Cerebellar cortex (tissue), 1 donor: Measurements from ENCODE around the gene KRTAP9-2.
"Not testable (repeated sequence)": the region's sequence is repeated elsewhere in the genome, so short reads cannot be mapped to it uniquely, and the experiment has no call there.

Experiments used
- DNase-seq: peaks from one replicate; pipeline ENCODE4 v3.0.0-alpha.2; 2015; ENCODE audit warnings: low spot score

The KRTAP9-2 gene

GRCh38 chr17:41226598-41227095 is at the start of gene KRTAP9-2:
KRTAP9-2 (plus strand) TSS chr17:41226648; CDS start chr17:41226655, 7 bp downstream.
- DNase-seq, result not testable (repeated sequence)

- DNase-seq, result no peak
These were observed 49.6 kb upstream of the KRTAP9-2 start for GRCh38 chr17:41176744-41177387.

GRCh38 chr17:41177727-41178271 is 48.6 kb upstream of the KRTAP9-2 start, which contains the start of gene KRTAP4-2:
KRTAP4-2 (minus strand) TSS chr17:41178221; CDS start chr17:41178164, 57 bp downstream.
- DNase-seq, result no peak

GRCh38 chr17:41178341-41178740 is 48.1 kb upstream of the KRTAP9-2 start:
- no peak for DNase-seq

- DNase-seq, result no peak
These were observed 47.4 kb upstream of the KRTAP9-2 start for GRCh38 chr17:41178843-41179616.

- DNase-seq, result no peak
These were observed 41.9 kb upstream of the KRTAP9-2 start, which contains the start of gene KRTAP4-1 for GRCh38 chr17:41184480-41184961. KRTAP4-1 (minus strand) TSS chr17:41184911; CDS start chr17:41184854, 57 bp downstream.

- no peak for DNase-seq
These were observed 41.4 kb upstream of the KRTAP9-2 start for GRCh38 chr17:41185001-41185400.

- DNase-seq, result no peak
These were observed 39.6 kb upstream of the KRTAP9-2 start for GRCh38 chr17:41186872-41187271.

GRCh38 chr17:41189837-41190318 is 36.6 kb upstream of the KRTAP9-2 start, which contains the start of gene KRTAP9-1:
KRTAP9-1 (plus strand) TSS chr17:41189887; CDS start chr17:41189887, 0 bp downstream.
- DNase-seq, result not testable (repeated sequence)

- no peak for DNase-seq
These were observed 36.1 kb upstream of the KRTAP9-2 start for GRCh38 chr17:41190328-41190727.

GRCh38 chr17:41196068-41196467 is 30.4 kb upstream of the KRTAP9-2 start:
- no peak for DNase-seq

GRCh38 chr17:41199421-41200078 is 26.9 kb upstream of the KRTAP9-2 start:
- no peak for DNase-seq

GRCh38 chr17:41211845-41212466 is 14.5 kb upstream of the KRTAP9-2 start:
- DNase-seq, result no peak

- no peak for DNase-seq
These were observed 13.8 kb upstream of the KRTAP9-2 start for GRCh38 chr17:41212524-41213169.

- no peak for DNase-seq
These were observed 10.8 kb upstream of the KRTAP9-2 start for GRCh38 chr17:41215681-41216080.

- no peak for DNase-seq
These were observed 2.6 kb upstream of the KRTAP9-2 start for GRCh38 chr17:41223821-41224220.

GRCh38 chr17:41226051-41226450 is 397 bp upstream of the KRTAP9-2 start:
- no peak for DNase-seq

GRCh38 chr17:41230094-41230493 is 3.6 kb downstream of the KRTAP9-2 start:
- no peak for DNase-seq

- DNase-seq, result no peak
These were observed 5.3 kb downstream of the KRTAP9-2 start for GRCh38 chr17:41231731-41232130.

- DNase-seq, result not testable (repeated sequence)
These were observed 6.1 kb downstream of the KRTAP9-2 start, which contains the start of gene KRTAP9-3 for GRCh38 chr17:41232399-41233105. KRTAP9-3 (plus strand) TSS chr17:41232449; CDS start chr17:41232502, 53 bp downstream.
